Brain pericyte (primary cell): ENCODE data around the gene FMO3.

ENCODE experiments used
- DNase-seq: peaks from one replicate; pipeline ENCODE4 v3.0.0-alpha.2; 2012; ENCODE audit warnings: low read depth, low spot score

FMO3 gene

GRCh38 chr1:171090604-171091003 lies at the start of gene FMO3:
Gene FMO3 (plus strand): TSS chr1:171090905. CDS start chr1:171092659, 1,754 bp downstream.
- no peak for DNase-seq

GRCh38 chr1:171048014-171048413 lies 42.7 kb upstream of the FMO3 start:
- no peak for DNase-seq

DNA sequence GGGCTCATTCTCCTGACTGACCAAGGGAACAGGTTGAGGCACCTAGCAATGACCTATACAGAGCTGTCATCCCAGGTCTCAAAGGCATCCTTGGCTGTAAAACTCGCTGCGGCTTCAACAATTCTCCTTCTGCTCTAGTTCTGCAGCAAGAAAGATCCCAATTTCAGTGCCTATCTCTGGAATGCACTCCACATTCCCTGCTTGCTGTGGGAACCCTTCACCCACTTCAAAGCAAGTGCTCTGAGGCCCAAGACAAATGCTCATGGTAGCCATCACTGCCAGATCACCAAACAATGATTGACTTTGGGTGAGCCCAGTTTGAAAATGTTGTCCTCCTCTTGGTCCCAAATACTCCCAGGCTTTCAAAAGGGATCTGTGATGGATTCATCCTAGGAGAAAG lies 37.7 kb upstream of the FMO3 start:
- DNase-seq = no peak

DNA sequence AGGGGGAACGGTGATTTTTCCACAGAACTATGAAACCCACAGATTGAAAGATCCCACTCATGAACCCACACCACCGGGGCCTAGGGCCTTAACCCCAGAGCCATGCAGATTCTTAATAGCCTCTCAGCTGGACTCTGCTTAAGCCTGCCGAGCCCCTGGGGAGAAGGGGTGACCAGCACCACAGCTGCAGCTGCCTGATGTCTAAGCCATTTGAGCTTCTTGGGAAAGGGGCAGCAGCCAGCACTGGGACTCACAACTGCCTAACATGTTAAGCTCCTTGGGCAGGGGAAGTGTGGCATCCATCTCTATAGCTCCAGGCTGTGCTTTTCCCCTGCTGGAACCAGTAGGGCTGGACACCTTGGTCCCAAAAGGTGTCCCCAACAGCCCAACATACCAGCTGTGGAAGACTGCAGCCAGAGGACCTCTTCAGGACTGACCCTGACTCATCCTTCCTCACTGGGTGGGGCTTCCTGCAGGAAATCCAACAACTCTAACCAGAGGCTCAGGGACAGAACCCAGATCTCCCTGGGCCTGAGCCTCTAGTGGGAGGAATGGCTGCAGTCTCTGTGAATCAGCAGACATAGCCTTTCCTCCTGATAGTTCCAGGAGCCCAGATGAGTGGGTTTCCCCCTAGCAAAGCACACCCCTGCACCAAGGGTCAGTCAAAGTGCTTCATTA lies 34.6 kb upstream of the FMO3 start:
- no peak for DNase-seq

- no peak for DNase-seq
Observed at GRCh38 chr1:171061425-171062143, 29.1 kb upstream of the FMO3 start.

- no peak for DNase-seq
Observed at GRCh38 chr1:171062902-171063301, 27.8 kb upstream of the FMO3 start.

GRCh38 chr1:171075041-171075440 lies 15.7 kb upstream of the FMO3 start:
- DNase-seq = no peak

- DNase-seq = peak; percentile 15
Observed at GRCh38 chr1:171081314-171081753, 9.4 kb upstream of the FMO3 start.

DNA sequence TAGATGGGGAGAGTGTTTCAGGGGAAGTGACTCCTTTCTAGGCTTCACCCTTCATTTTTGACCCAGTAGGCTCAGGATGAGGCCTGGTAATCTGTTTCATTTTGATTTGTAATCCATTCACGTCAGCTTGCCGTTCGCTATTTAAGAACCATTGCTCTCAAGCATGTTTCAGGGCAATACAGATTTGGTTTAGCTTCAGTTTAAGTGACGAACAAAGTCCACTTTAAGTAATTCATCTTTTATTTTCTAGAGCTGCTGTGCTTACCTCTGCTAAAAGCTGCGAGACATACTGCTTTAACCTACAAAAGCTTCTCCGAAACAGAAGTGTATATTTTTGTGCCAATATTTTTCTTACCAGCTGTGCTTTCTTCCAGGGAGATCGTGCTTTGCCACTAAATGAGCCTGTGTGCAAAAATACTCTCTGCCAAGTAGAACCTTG lies 8.9 kb upstream of the FMO3 start:
- no peak for DNase-seq

DNA sequence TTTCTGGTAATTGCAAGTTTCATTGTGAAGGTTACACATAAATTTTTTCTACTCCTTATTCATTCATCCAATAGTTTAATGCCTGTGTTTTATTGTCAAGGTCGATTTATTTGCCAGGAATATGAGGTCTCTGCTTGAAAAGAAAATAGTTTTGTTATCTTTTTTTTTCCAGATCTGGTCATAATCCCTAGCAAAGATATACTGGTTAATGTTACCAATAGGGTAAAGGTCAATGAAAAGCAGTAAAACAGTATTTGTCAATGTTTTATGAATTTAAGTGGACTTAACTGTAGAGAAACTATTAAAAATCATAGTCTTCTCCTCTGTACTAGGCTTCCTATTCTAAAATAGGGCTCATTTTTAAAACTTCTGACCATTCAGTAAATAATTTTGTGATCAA lies 8.1 kb upstream of the FMO3 start:
- DNase-seq = no peak

DNA sequence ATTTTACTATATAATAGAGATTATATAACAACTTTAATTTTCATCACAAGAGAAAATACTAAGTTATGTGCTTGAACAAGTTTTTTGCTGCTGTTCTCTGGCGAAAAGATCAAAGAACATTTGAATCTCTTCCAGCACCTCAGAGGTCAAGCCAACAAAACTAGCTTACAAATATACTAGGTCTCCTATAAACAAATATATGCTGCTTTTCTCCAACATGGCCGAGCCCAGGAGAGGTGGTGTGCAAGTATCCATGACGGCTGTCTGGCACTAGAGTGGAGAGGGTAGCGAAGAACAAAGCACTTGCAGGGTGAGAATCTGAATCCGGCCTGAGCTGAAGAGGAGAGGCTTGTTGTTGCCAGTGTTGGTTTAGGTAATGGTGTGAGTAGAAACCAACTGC lies 7.5 kb upstream of the FMO3 start:
- no peak for DNase-seq

GRCh38 chr1:171084091-171084490 lies 6.6 kb upstream of the FMO3 start:
- no peak for DNase-seq

- no peak for DNase-seq
Observed at GRCh38 chr1:171084870-171085269, 5.8 kb upstream of the FMO3 start.

DNA sequence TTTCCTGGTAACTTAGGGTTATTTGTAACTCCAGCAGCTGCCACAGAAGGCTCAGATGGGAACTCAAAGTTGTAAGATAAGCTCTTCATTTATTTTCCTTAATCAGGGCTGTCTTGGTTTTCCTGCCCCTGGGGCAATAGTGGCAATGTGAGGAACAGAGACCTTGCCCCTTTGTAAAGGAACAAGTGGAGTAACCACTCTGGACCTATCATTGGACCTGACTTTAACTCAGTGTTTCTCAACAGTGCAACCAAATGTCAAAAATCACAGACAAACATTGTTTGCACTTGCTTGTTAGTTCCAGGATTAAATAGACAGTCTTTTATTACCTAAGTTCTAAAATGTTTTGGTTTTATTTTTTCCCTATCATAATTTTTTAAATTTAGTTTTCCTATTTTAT lies 2.8 kb upstream of the FMO3 start:
- no peak for DNase-seq

- DNase-seq = no peak
Observed at GRCh38 chr1:171103862-171104261, 13.2 kb downstream of the FMO3 start.

GRCh38 chr1:171107262-171107940 lies 16.7 kb downstream of the FMO3 start:
- no peak for DNase-seq

GRCh38 chr1:171107969-171108368 lies 17.3 kb downstream of the FMO3 start:
- DNase-seq = no peak

DNA sequence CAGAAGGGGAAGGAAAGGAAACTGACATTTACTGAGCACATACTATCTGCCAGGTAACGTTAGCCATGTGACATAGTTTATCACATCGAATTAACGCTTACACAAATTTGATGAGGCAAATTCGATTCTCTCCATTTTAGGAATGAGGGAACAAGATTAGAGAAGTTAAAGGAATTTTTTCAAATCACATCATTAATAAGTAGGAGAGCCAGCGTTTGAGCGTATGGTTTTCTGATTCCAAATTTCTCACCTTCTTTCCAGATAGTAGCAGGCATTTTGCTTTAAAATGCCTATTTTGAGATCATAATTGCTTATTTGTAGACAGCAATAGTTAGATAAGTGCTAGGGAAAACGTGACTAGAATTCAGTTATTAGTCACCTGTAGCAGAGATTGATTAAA lies 19.3 kb downstream of the FMO3 start:
- no peak for DNase-seq

GRCh38 chr1:171110621-171111326 lies 20.1 kb downstream of the FMO3 start:
- DNase-seq = no peak

GRCh38 chr1:171112119-171112518 lies 21.4 kb downstream of the FMO3 start:
- DNase-seq = no peak

GRCh38 chr1:171113382-171113781 lies 22.7 kb downstream of the FMO3 start:
- no peak for DNase-seq

DNA sequence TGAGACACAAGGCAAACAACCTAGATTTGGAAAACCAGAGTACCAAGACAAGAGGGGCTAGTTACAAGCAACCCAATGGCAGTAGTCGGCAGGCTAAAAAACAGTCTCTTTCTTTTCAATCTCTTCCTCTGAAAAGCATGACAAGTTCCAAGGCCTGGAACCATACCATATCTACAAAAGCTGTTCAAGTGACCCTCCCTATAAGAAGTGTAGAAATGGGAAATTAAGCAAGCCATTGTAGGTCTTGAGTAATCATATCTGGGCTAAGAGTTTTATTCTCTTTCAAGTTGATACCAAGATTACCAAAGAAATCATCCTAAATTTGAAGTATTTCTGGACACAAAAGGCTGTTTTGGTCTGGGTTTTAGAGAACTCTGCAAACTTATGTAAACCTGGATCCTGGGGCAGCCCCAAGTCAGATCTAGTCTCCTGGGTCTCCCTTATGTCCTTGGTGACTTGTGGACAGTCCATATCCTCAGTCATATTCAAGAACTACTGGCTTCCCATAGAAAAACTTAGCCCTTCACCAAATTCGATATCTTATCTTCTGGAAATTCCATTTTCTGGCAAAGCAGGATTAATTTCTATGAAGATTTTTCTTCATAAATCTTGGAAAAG lies 24.7 kb downstream of the FMO3 start:
- DNase-seq = no peak
